ENCODE data around the gene PRKAB2.
"Not testable (repeated sequence)": the region's sequence is repeated elsewhere in the genome, so short reads cannot be mapped to it uniquely, and the experiment has no call there.

The PRKAB2 gene

GRCh38 chr1:147111381-147112130 lies 60.7 kb downstream of the PRKAB2 start:
- no peak for DNase-seq (ENCODE audit: low read depth in 2 of 3, low spot score in 2 of 3)

DNA sequence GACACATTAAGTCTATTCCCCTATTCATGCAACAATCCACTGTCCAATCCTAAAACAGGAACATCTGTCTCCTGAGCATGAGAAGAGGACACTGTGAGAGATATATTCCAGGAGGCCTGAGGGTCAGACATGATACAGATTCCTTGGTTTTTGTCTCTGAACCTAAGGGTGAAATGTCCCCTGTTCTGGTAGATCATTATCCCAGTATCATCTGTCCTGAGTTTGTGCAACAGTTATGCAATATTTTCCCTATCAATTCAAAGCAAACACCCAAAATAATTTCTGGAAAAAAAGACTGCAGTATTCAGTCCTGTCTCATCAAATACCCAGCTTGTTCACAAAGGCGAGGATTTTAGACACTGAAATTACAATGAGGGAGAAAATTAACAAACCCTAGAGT lies 61.4 kb downstream of the PRKAB2 start:
- no peak for DNase-seq (ENCODE audit: low read depth in 2 of 3, low spot score in 2 of 3)

DNA sequence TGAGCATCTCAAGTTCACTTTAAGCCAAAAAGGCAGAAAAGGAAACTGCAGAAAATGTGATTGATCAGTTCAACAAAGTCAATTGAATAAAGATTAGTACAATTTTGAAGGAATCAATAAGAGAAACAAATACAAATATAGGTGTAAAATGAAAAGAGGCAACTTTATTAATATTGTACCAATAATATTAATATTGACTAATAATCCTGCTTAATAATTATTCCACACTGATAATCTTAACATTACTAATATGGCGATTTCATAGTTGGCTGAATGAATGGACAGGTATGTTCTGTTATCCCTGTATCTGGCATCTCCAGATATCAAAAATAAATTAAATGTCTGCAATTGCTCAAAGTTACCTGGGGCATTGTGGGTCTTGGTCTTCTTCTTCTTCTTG lies 61.8 kb downstream of the PRKAB2 start:
- no peak for DNase-seq (ENCODE audit: low read depth in 2 of 3, low spot score in 2 of 3)

DNA sequence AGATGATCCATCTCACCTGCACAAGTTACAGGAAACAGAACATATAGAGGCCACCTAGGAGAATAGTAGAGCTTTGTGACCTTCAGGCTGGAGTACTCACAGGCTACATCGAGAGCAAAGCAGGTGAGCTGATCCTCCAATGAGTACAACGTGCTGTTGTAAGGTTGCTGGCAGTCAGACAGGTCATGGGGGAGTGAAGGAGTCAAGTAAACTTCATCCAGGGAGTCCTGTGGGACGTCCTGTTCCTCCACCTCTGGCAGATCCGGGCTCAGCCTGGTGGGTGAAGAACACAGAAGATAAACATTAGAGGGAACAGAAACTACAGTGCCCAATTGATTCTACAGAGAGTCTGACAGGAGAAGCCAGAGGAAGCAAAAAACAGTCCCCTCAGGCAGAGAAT lies 62.5 kb downstream of the PRKAB2 start:
- no peak for DNase-seq (ENCODE audit: low read depth in 2 of 3, low spot score in 2 of 3)

GRCh38 chr1:147109041-147109440 lies 63.2 kb downstream of the PRKAB2 start:
- no peak for DNase-seq (ENCODE audit: low read depth in 2 of 3, low spot score in 2 of 3)

- not testable (repeated sequence) for DNase-seq (ENCODE audit: low read depth in 2 of 3, low spot score in 2 of 3)
Observed at GRCh38 chr1:147106407-147106881, 65.8 kb downstream of the PRKAB2 start.

GRCh38 chr1:147105909-147106308 lies 66.4 kb downstream of the PRKAB2 start:
- DNase-seq (ENCODE audit: low read depth in 2 of 3, low spot score in 2 of 3) = no peak

Measured in activated CD8-positive, alpha-beta memory T cell treated with anti-CD3 and anti-CD28 coated beads for 48 hours (primary cell).